Karpas-422 (cell line): ENCODE data around the gene C9. TPM values are rescaled to one million over a fixed set of nuclear protein-coding genes. Genes with fewer than 3 reads are reported as not detected.
A peak's percentile ranks its signal among the peaks of the same experiment; 100 is the strongest.
"Not testable (repeated sequence)": the region's sequence is repeated elsewhere in the genome, so short reads cannot be mapped to it uniquely, and the experiment has no call there.

Experiments
- DNase-seq: peaks from one replicate; pipeline ENCODE4 v3.0.0-alpha.2; 2015
- H2AFZ ChIP-seq: fragments of 200-600 bp; sonication (generic); 2 replicates; pipeline ENCODE4 v1.6.1; 2014; ENCODE audit warnings: antibody characterized with exemption, low read length, mixed read lengths
- H3K27ac ChIP-seq: fragments of 200-600 bp; sonication (generic); 2 replicates; pipeline ENCODE4 v1.5.1; 2014; ENCODE audit warnings: mild to moderate bottlenecking, low read length, moderate library complexity
- H3K27me3 ChIP-seq: fragments of 200-600 bp; sonication (generic); 2 replicates; pipeline ENCODE4 v1.6.1; 2014; ENCODE audit warnings: low read length, mixed read lengths
- H3K36me3 ChIP-seq: fragments of 200-600 bp; sonication (generic); 2 replicates; pipeline ENCODE4 v1.6.1; 2014; ENCODE audit warnings: low read length, mixed read lengths; ENCODE audit not compliant: insufficient read depth
- H3K4me1 ChIP-seq: fragments of 200-600 bp; sonication (generic); 2 replicates; pipeline ENCODE4 v1.6.1; 2014; ENCODE audit warnings: mild to moderate bottlenecking, low read length, mixed read lengths
- H3K4me2 ChIP-seq: fragments of 200-600 bp; sonication (generic); 2 replicates; pipeline ENCODE4 v1.6.1; 2014; ENCODE audit warnings: low read length, low read depth, mild to moderate bottlenecking; ENCODE audit not compliant: poor library complexity, severe bottlenecking
- H3K4me3 ChIP-seq: fragments of 200-600 bp; sonication (generic); 2 replicates; pipeline ENCODE4 v1.5.1; 2014; ENCODE audit warnings: mild to moderate bottlenecking, antibody characterized with exemption, low read length, mixed read lengths
- H3K79me2 ChIP-seq: fragments of 200-600 bp; sonication (generic); 2 replicates; pipeline ENCODE4 v1.6.1; 2014; ENCODE audit warnings: mild to moderate bottlenecking, low read length, mixed read lengths
- H3K9ac ChIP-seq: fragments of 200-600 bp; sonication (generic); 2 replicates; pipeline ENCODE4 v1.6.0; 2014; ENCODE audit warnings: low read length
- H3K9me2 ChIP-seq: fragments of 200-600 bp; sonication (generic), shearing (Covaris generic); replicated peaks from 2 replicates; pipeline ENCODE4 v1.6.0; 2014; ENCODE audit warnings: mild to moderate bottlenecking, low read length, moderate library complexity; ENCODE audit not compliant: insufficient read depth
- H3K9me3 ChIP-seq: fragments of 300-700, 200-600 bp; sonication (generic); 2 replicates; pipeline ENCODE4 v1.6.1; 2014; ENCODE audit warnings: low read length, mixed read lengths
- H4K20me1 ChIP-seq: fragments of 200-600 bp; sonication (generic); 2 replicates; pipeline ENCODE4 v1.6.1; 2014; ENCODE audit warnings: mild to moderate bottlenecking, antibody characterized with exemption, low read length, low read depth; ENCODE audit not compliant: insufficient read depth
- total RNA-seq: library from RNA; depleted of rRNA; stranded (reverse); fragments of >200 nt; shearing (Covaris generic); gene quantifications from 2 replicates; pipeline ENCODE4 v1.2.3, GENCODE V29; 2014; ENCODE audit warnings: low replicate concordance

Gene C9
- total RNA-seq, 1 experiment from 2014 or later: not detected

DNA sequence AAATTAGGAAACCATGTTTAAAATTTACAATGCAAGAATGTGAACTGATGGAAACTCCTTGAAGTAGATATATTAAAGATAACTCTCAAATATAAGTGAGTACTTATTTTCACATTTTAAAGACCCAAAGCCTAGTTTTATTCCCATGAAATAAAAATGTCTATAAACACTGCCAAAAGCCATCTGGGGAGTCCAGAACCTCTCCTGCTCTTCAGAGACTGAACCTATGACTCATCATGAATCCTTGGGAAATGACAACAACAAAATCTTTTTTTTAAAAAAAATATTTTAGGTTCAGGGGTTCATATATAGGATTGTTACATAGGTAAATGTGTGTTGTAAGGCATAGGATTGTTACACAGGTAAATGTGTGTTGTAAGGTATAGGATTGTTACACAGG, 111.1 kb downstream of the C9 start:
- H3K79me2 ChIP-seq: no peaks in the 10 kb centered on the region
- no peak overlapping the region for H3K4me3 ChIP-seq
- H4K20me1 ChIP-seq: no peaks in the 10 kb centered on the region
- H3K9ac ChIP-seq: no peak overlapping the region
- DNase-seq: peak; percentile 24
- no peak overlapping the region for H3K27ac ChIP-seq
- H3K4me1 ChIP-seq: no peaks in the 10 kb centered on the region
- H3K9me3 ChIP-seq: no peaks in the 10 kb centered on the region
- H2AFZ ChIP-seq: no peak overlapping the region
- H3K36me3 ChIP-seq: no peaks in the 10 kb centered on the region
- H3K27me3 ChIP-seq: no peaks in the 10 kb centered on the region
- H3K4me2 ChIP-seq: no peak overlapping the region
- no peaks in the 10 kb centered on the region for H3K9me2 ChIP-seq

GRCh38 chr5:39249564-39250274, 114.6 kb downstream of the C9 start:
- H3K9me3 ChIP-seq: no peaks in the 10 kb centered on the region
- no peaks in the 10 kb centered on the region for H3K4me1 ChIP-seq
- no peak overlapping the region for H2AFZ ChIP-seq
- H4K20me1 ChIP-seq: no peaks in the 10 kb centered on the region
- H3K4me3 ChIP-seq: no peak overlapping the region
- no peak overlapping the region for H3K4me2 ChIP-seq
- H3K9me2 ChIP-seq: no peaks in the 10 kb centered on the region
- no peaks in the 10 kb centered on the region for H3K79me2 ChIP-seq
- H3K36me3 ChIP-seq: no peaks in the 10 kb centered on the region
- no peaks in the 10 kb centered on the region for H3K27me3 ChIP-seq
- H3K27ac ChIP-seq: no peak overlapping the region
- DNase-seq: no peak
- no peak overlapping the region for H3K9ac ChIP-seq

- no peaks in the 10 kb centered on the region for H3K36me3 ChIP-seq
- H3K4me2 ChIP-seq: no peak overlapping the region
- no peak overlapping the region for H3K4me3 ChIP-seq
- no peaks in the 10 kb centered on the region for H3K9me2 ChIP-seq
- no peak overlapping the region for H3K27ac ChIP-seq
- H3K27me3 ChIP-seq: no peaks in the 10 kb centered on the region
- peak; percentile 27 for DNase-seq
- H2AFZ ChIP-seq: no peak overlapping the region
- H3K79me2 ChIP-seq: no peaks in the 10 kb centered on the region
- H3K9ac ChIP-seq: no peak overlapping the region
- no peaks in the 10 kb centered on the region for H3K4me1 ChIP-seq
- H3K9me3 ChIP-seq: no peaks in the 10 kb centered on the region
- no peaks in the 10 kb centered on the region for H4K20me1 ChIP-seq
These were observed 115.2 kb downstream of the C9 start for GRCh38 chr5:39249069-39249468.

DNA sequence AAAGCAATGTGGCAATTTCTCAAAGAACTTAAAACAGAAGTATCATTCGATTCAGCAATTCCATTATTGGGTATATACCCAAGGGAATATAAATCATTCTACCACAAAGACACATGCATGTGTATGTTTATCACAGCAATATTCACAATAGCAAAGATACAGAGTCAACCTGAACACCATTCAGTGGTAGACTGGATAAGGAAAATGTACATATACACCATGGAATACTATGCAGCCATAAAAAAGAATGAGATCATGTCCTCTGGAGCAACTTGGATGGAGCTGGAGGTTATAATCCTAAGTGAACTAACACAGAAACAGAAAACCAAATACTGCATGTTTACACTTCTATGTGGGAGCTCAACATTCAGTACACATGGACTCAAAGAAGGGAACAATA, 123.5 kb downstream of the C9 start:
- Histone ChIP-seq H3K36me3 (no peaks in the 10 kb centered on the region), H3K4me2 (no peak overlapping the region), H3K9me3 (no peaks in the 10 kb centered on the region), H3K9me2 (no peaks in the 10 kb centered on the region), H3K27me3 (no peaks in the 10 kb centered on the region), H4K20me1 (no peaks in the 10 kb centered on the region), H3K4me3 (no peak overlapping the region), H3K79me2 (no peaks in the 10 kb centered on the region), H2AFZ (no peak overlapping the region), H3K27ac (no peak overlapping the region), H3K9ac (no peak overlapping the region), H3K4me1 (no peaks in the 10 kb centered on the region)
- peak; percentile 22 for DNase-seq

DNA sequence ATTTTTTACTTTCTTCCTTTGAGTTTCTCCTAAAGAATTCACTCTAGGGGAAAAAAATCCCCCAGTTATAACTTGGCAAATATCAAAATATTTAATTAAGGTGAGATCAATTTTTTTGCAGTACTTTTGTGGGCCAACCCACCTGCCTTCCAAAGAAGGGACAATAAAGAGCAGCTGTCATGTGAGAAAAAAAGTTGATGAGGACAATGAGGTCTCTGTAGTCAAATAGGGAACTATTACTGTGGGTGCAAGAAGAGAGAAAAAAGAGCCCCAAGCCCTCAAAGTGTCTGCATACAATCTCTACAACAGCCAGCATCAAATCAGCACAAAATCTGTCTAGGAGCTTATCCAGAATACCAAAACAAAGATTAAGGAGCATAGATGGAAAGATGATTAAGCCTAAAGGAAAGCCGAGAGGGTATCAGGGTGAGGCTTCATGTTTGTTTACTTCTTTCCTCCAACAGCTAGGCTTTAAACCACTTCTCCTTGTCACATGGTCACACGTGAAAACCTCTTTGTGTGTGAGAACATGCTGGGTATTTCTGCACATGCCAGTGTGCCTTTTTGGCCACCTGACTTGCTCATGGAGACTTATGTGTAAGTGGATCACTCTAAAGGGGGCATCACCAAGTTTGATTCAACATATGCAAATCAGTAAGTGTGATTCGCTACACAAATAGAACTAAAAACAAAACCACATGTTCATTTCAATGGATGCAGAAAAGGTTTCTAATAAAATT, 125.8 kb downstream of the C9 start:
- Histone ChIP-seq H3K79me2 (no peaks in the 10 kb centered on the region), H3K27me3 (no peaks in the 10 kb centered on the region), H4K20me1 (no peaks in the 10 kb centered on the region), H3K36me3 (no peaks in the 10 kb centered on the region), H3K4me3 (no peak overlapping the region), H3K4me1 (no peaks in the 10 kb centered on the region), H3K4me2 (no peak overlapping the region), H3K9me2 (no peaks in the 10 kb centered on the region), H2AFZ (no peak overlapping the region), H3K9ac (no peak overlapping the region), H3K27ac (no peak overlapping the region), H3K9me3 (no peaks in the 10 kb centered on the region)
- peak; percentile 16 for DNase-seq

GRCh38 chr5:39236718-39237117, 127.6 kb downstream of the C9 start:
- H3K4me2 ChIP-seq: no peak overlapping the region
- H3K27ac ChIP-seq: no peak overlapping the region
- no peaks in the 10 kb centered on the region for H3K79me2 ChIP-seq
- H4K20me1 ChIP-seq: no peaks in the 10 kb centered on the region
- no peaks in the 10 kb centered on the region for H3K27me3 ChIP-seq
- H3K9me3 ChIP-seq: no peaks in the 10 kb centered on the region
- no peaks in the 10 kb centered on the region for H3K4me1 ChIP-seq
- H3K36me3 ChIP-seq: no peaks in the 10 kb centered on the region
- H3K9ac ChIP-seq: no peak overlapping the region
- no peaks in the 10 kb centered on the region for H3K9me2 ChIP-seq
- no peak overlapping the region for H3K4me3 ChIP-seq
- peak; percentile 14 for DNase-seq
- no peak overlapping the region for H2AFZ ChIP-seq

DNA sequence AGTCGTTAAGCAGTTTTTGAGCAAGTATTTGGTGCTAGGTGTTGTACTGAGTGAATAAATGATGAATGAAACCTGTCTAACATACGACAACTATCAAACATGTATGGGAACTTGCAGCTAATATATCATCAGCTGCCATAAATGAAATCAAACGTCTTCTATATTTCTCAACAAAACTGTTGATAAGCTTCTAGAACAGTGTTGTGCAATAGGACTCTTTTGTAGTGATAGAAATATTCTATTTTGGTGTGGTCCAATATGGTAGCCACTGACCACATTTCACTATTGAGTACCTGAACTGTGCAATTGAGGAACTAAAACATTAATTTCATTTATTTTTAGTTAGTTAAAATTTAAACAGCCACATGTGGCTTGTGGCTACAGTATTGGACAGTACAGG, 128.6 kb downstream of the C9 start:
- Histone ChIP-seq H3K9me2 (no peaks in the 10 kb centered on the region), H3K4me1 (no peaks in the 10 kb centered on the region), H3K9ac (no peak overlapping the region), H3K27me3 (no peaks in the 10 kb centered on the region), H3K9me3 (no peaks in the 10 kb centered on the region), H3K79me2 (no peaks in the 10 kb centered on the region), H4K20me1 (no peaks in the 10 kb centered on the region), H3K27ac (no peak overlapping the region), H3K4me2 (no peak overlapping the region), H3K4me3 (no peak overlapping the region), H3K36me3 (no peaks in the 10 kb centered on the region), H2AFZ (no peak overlapping the region)
- DNase-seq: no peak

GRCh38 chr5:39234494-39234893, 129.8 kb downstream of the C9 start:
- not testable (repeated sequence) for H3K79me2 ChIP-seq, H3K36me3 ChIP-seq, H4K20me1 ChIP-seq, H3K27ac ChIP-seq, H3K9me3 ChIP-seq, DNase-seq, H2AFZ ChIP-seq, H3K27me3 ChIP-seq, H3K9me2 ChIP-seq, H3K9ac ChIP-seq, H3K4me1 ChIP-seq, H3K4me3 ChIP-seq, H3K4me2 ChIP-seq
